C4-2B (cell line): ENCODE results near the gene CIB1.
"Not testable (repeated sequence)": the region's sequence is repeated elsewhere in the genome, so short reads cannot be mapped to it uniquely, and the experiment has no call there.

ENCODE experiments used
- H3K27ac ChIP-seq: fragments of 450-650 bp; 2 replicates; pipeline ENCODE4 v1.5.1; 2017
- CTCF ChIP-seq: fragments of 450-650 bp; conservative IDR thresholded peaks from 2 replicates; pipeline ENCODE4 v1.5.1; 2017; ENCODE audit warnings: mild to moderate bottlenecking
- ZFX ChIP-seq: fragments of 450-650 bp; IDR thresholded peaks from 2 replicates; pipeline ENCODE4 v1.6.1; 2017

CIB1 gene

GRCh38 chr15:90188914-90189748 lies 44.6 kb downstream of the CIB1 start:
- no peak overlapping the region for H3K27ac ChIP-seq

GRCh38 chr15:90188065-90188464 lies 45.7 kb downstream of the CIB1 start:
- not testable (repeated sequence) for H3K27ac ChIP-seq

More at GRCh38 chr15:90188914-90189748, 44.6 kb downstream of the CIB1 start:
- no peak for TF ChIP-seq ZFX
- no peak for TF ChIP-seq CTCF

- no peak overlapping the region for H3K27ac ChIP-seq
- TF ChIP-seq ZFX (no peak), CTCF (no peak)
These were observed 46.4 kb downstream of the CIB1 start for GRCh38 chr15:90187257-90187868.

GRCh38 chr15:90184786-90185704 lies 48.7 kb downstream of the CIB1 start:
- H3K27ac ChIP-seq = peak overlapping the region; percentile 83
- TF ChIP-seq ZFX = 0 out of 2 replicates have a peak, but pooled peaks have one; percentile 36
- TF ChIP-seq CTCF = no peak

- H3K27ac ChIP-seq = peak overlapping the region; percentile 83
- TF ChIP-seq ZFX = no peak
- no peak for TF ChIP-seq CTCF
These were observed 49.5 kb downstream of the CIB1 start for GRCh38 chr15:90184119-90184785.

- H3K27ac ChIP-seq = no peak overlapping the region
- no peak for TF ChIP-seq CTCF
- TF ChIP-seq ZFX = no peak
These were observed 52.0 kb downstream of the CIB1 start for GRCh38 chr15:90181776-90182175.
